Fibroblast of skin of back (primary cell): ENCODE data around the gene PPP2CA.
"Not testable (repeated sequence)": the region's sequence is repeated elsewhere in the genome, so short reads cannot be mapped to it uniquely, and the experiment has no call there.

ENCODE experiments used
- DNase-seq: peaks from one replicate; pipeline ENCODE4 v3.0.0-alpha.2; 2013

PPP2CA gene

GRCh38 chr5:134245101-134245604 is 19.3 kb upstream of the PPP2CA start:
- peak; percentile 43 for DNase-seq

GRCh38 chr5:134242146-134242545 is 16.3 kb upstream of the PPP2CA start:
- peak; percentile 45 for DNase-seq

- DNase-seq = peak; percentile 60
These were observed 14.6 kb upstream of the PPP2CA start for GRCh38 chr5:134240421-134240962.

- DNase-seq = no peak
These were observed 10.9 kb upstream of the PPP2CA start for GRCh38 chr5:134236820-134237219.

GRCh38 chr5:134236318-134236717 is 10.4 kb upstream of the PPP2CA start:
- no peak for DNase-seq

GRCh38 chr5:134228624-134229023 is 2.8 kb upstream of the PPP2CA start:
- DNase-seq = no peak

GRCh38 chr5:134227776-134228175 is 1.9 kb upstream of the PPP2CA start:
- no peak for DNase-seq

GRCh38 chr5:134227259-134227658 is 1.4 kb upstream of the PPP2CA start:
- peak; percentile 16 for DNase-seq

- peak; percentile 12 for DNase-seq
These were observed 744 bp upstream of the PPP2CA start for GRCh38 chr5:134226441-134227192.

GRCh38 chr5:134224888-134225779 is 739 bp downstream of the PPP2CA start:
- DNase-seq = peak; percentile 80

GRCh38 chr5:134223406-134224248 is 2.2 kb downstream of the PPP2CA start:
- DNase-seq = no peak

- not testable (repeated sequence) for DNase-seq
These were observed 4.2 kb downstream of the PPP2CA start for GRCh38 chr5:134221690-134222089.

- no peak for DNase-seq
These were observed 10.1 kb downstream of the PPP2CA start for GRCh38 chr5:134215757-134216156.

GRCh38 chr5:134211263-134212031 is 14.4 kb downstream of the PPP2CA start:
- DNase-seq = peak; percentile 66

- no peak for DNase-seq
These were observed 16.2 kb downstream of the PPP2CA start for GRCh38 chr5:134209477-134210245.

GRCh38 chr5:134207696-134208095 is 18.2 kb downstream of the PPP2CA start:
- no peak for DNase-seq

GRCh38 chr5:134206627-134207160 is 19.2 kb downstream of the PPP2CA start:
- DNase-seq = no peak

- no peak for DNase-seq
These were observed 21.3 kb downstream of the PPP2CA start for GRCh38 chr5:134204575-134204974.

- DNase-seq = no peak
These were observed 22.2 kb downstream of the PPP2CA start for GRCh38 chr5:134203630-134204029.

- DNase-seq = no peak
These were observed 30.2 kb downstream of the PPP2CA start for GRCh38 chr5:134195666-134196065.
